BE2C (cell line): ENCODE results near the gene ASF1B.

Source experiments
- DNase-seq: peaks from one replicate; pipeline ENCODE4 v3.0.0-alpha.2; 2020
- H3K27me3 ChIP-seq: fragments of 250-450 bp; sonication (Bioruptor Pico); 2 replicates; pipeline ENCODE4 v1.5.1; 2020; ENCODE audit warnings: mild to moderate bottlenecking
- H3K36me3 ChIP-seq: fragments of 250-450 bp; sonication (Bioruptor Pico); 2 replicates; pipeline ENCODE4 v1.5.1; 2020; ENCODE audit warnings: mild to moderate bottlenecking
- H3K4me1 ChIP-seq: fragments of 250-450 bp; sonication (Bioruptor Pico); 2 replicates; pipeline ENCODE4 v1.5.1; 2020
- H3K4me3 ChIP-seq: 2 replicates; pipeline ENCODE4 v1.5.1; 2011; ENCODE audit warnings: low read depth, low read length
- H3K9me3 ChIP-seq: fragments of 250-450 bp; sonication (Bioruptor Pico); 2 replicates; pipeline ENCODE4 v1.5.1; 2020
- CTCF ChIP-seq: IDR thresholded peaks from 2 replicates; pipeline ENCODE4 v1.5.1; 2012; ENCODE audit warnings: mild to moderate bottlenecking, low read depth, low read length

The ASF1B gene

GRCh38 chr19:14110650-14111049 lies 25.7 kb downstream of the ASF1B start:
- H3K4me1 ChIP-seq: no peaks in the 10 kb centered on the region
- no peaks in the 10 kb centered on the region for H3K27me3 ChIP-seq
- H3K36me3 ChIP-seq: no peaks in the 10 kb centered on the region; the same call in 1 of the 2 replicates
- TF ChIP-seq CTCF: no peak
- no peak for DNase-seq
- H3K4me3 ChIP-seq: no peak overlapping the region
- no peaks in the 10 kb centered on the region for H3K9me3 ChIP-seq

DNA sequence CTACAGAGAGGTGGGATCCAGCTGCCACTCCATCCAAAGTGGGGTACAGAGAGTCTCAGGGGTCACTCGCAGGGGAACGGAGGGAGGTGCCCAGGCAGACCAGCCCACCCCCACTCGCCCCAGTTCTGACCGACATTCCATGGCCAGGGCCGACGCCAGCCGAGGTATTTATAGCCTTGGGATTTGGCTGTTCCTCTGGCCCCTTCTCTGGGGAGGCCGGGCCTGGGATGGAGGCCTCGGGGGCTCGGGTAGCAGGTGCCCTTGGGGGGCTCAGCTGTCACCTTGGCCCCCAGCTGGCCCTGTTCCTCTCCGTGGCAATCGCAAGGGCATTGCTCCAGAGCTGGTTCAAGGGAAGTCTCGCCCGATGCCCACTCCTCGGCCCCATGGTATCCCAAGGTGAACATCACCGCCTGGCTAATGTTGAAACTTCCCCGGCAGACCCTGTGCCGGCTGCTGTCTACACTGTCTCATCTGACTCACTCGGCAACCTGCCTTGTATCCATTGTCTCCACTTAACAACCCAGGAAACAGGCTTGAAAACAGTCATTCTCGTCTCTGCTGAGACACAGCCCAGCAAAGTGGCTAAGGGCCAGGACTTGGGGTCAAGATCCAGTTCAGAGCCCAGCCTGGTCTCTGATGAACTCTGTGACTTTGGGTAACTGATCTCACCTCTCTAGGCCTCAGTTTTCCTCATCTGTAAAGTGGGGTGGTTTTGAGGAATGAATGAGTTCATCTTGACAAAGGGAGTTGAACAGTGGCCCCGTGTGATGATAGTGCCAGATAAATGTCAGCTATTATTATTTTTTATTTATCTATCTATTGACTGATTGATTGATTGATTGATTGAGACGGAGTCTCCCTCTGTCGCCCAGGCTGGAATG lies 28.6 kb downstream of the ASF1B start:
- H3K4me1 ChIP-seq: no peaks in the 10 kb centered on the region
- no peaks in the 10 kb centered on the region for H3K9me3 ChIP-seq
- H3K27me3 ChIP-seq: no peaks in the 10 kb centered on the region
- no peaks in the 10 kb centered on the region; the same call in 1 of the 2 replicates for H3K36me3 ChIP-seq
- no peak for TF ChIP-seq CTCF
- no peak for DNase-seq
- no peak overlapping the region for H3K4me3 ChIP-seq

DNA sequence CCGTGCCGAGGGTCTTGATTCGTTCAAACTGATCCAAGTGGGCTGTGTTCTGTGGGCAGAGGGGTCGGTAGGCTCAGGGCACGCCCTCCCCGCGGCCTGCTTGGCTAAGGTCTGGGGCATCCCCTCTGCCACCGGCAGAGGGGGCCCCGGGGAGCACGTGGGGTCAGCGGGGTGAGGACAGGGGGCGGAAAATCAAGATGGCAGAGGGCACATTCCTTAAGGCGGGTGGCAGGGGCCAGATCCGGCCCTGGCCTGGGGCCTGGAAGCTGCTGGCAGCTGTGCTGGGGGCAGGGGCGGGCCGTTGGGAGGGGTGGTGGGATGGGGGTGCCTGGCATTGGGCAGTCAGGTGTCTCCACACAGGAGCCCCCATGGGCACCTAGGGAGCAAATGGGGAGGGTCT lies 29.5 kb downstream of the ASF1B start:
- H3K27me3 ChIP-seq: no peaks in the 10 kb centered on the region
- DNase-seq: no peak
- no peak for TF ChIP-seq CTCF
- peaks cover 3% of the 10 kb centered on the region for H3K36me3 ChIP-seq
- no peak overlapping the region for H3K4me3 ChIP-seq
- no peaks in the 10 kb centered on the region for H3K9me3 ChIP-seq
- no peaks in the 10 kb centered on the region for H3K4me1 ChIP-seq

- H3K27me3 ChIP-seq: no peaks in the 10 kb centered on the region
- H3K36me3 ChIP-seq: peaks cover 11% of the 10 kb centered on the region
- TF ChIP-seq CTCF: no peak
- no peak for DNase-seq
- H3K9me3 ChIP-seq: no peaks in the 10 kb centered on the region
- no peaks in the 10 kb centered on the region for H3K4me1 ChIP-seq
- H3K4me3 ChIP-seq: no peak overlapping the region
Observed at GRCh38 chr19:14105680-14106079, 30.7 kb downstream of the ASF1B start.

DNA sequence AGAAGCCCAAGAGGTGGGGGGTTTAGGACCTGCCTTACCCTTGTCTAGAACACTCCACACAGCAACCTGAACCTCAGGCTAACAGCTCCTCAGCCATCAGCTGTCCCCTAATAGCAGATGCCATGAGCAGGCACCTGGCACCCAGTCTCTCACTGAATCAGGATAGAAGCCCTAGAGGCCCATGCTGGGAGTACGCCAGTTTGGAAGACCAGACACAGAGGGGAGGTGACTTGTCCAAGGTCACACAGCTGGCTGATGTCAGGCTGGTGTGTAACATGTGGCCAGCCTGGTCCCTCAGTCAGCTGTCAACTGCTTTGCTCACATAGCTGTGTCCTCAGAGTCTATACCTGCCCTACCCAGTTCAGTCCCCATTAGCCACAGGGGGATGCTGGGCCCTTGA lies 33.1 kb downstream of the ASF1B start:
- DNase-seq: no peak
- Histone ChIP-seq H3K27me3 (no peaks in the 10 kb centered on the region), H3K4me3 (no peak overlapping the region), H3K4me1 (no peaks in the 10 kb centered on the region), H3K9me3 (no peaks in the 10 kb centered on the region), H3K36me3 (peaks cover 14% of the 10 kb centered on the region)
- no peak for TF ChIP-seq CTCF

DNA sequence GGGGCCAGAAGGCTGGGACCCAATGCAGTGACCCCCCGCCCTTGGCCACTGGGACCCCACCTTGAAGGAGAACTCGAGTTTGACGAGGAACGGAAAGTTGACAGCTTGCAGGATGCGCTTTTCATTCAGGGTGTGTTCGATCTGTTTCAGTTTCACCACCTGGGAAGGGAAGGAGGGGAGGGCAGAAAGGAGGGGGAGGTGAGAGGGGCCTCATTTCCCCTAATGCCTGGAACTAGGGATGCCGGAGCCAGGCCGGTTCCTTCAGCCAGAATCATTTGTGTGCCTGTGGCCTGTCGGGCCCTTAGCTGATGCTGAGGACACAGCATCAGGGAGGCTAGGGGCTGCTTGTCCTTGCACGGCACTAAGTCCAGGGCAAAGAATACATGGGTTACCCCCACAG lies 33.6 kb downstream of the ASF1B start:
- Histone ChIP-seq H3K27me3 (no peaks in the 10 kb centered on the region), H3K9me3 (no peaks in the 10 kb centered on the region), H3K4me3 (no peak overlapping the region), H3K36me3 (peaks cover 14% of the 10 kb centered on the region), H3K4me1 (no peaks in the 10 kb centered on the region)
- DNase-seq: no peak
- no peak for TF ChIP-seq CTCF
